ENCODE results near the gene RNU1-3. TPM values are rescaled to one million over a fixed set of nuclear protein-coding genes. Genes with fewer than 3 reads are reported as not detected.
"Not testable (repeated sequence)": the region's sequence is repeated elsewhere in the genome, so short reads cannot be mapped to it uniquely, and the experiment has no call there.

RNU1-3 gene
- total RNA-seq, 1 donor from 2014 or later: 3,957 TPM

DNA sequence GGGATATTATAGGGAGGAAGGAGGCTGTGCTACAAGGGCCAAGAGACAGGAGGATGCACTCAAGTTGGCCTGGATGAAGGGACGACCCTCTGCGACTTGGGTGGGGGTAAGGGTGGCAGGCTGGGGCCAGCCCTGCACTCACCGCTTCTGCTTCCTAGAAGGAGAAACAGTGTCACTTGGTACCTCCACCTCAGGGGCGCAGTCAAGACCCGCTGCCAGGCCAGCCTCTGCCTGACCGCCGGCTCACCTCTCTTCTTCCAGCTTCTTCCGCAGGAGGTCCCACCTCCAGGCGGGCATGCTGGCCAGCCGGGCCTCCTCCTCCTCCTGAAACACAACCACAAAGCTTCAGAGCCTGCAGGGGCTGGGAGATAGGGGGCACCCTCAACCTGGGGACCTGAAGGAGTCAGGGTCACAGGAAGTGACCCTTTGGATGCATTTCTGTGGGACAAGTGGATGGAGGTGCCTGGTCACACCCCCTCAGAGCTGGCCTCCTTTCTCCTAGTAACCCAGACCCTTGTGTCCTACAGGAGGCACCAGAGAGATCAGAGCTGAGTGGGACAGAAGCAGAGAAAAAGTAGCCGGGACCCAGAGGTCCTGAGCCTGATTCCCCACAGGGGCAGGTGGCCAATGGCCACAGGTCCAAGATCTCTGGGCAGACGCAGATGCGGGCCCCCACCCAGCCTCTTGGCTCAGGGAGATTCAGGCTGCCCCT lies 24.4 kb upstream of the RNU1-3 start:
- H3K4me3 Mint-ChIP-seq (ENCODE audit: low read depth); H3K27me3 Mint-ChIP-seq; H3K36me3 Mint-ChIP-seq (ENCODE audit: insufficient read depth); H3K9me3 Mint-ChIP-seq (ENCODE audit: low read depth); H3K27ac Mint-ChIP-seq; H3K4me1 Mint-ChIP-seq (ENCODE audit: low read depth); DNase-seq (ENCODE audit: low spot score, unreplicated experiment): not testable (repeated sequence)

DNA sequence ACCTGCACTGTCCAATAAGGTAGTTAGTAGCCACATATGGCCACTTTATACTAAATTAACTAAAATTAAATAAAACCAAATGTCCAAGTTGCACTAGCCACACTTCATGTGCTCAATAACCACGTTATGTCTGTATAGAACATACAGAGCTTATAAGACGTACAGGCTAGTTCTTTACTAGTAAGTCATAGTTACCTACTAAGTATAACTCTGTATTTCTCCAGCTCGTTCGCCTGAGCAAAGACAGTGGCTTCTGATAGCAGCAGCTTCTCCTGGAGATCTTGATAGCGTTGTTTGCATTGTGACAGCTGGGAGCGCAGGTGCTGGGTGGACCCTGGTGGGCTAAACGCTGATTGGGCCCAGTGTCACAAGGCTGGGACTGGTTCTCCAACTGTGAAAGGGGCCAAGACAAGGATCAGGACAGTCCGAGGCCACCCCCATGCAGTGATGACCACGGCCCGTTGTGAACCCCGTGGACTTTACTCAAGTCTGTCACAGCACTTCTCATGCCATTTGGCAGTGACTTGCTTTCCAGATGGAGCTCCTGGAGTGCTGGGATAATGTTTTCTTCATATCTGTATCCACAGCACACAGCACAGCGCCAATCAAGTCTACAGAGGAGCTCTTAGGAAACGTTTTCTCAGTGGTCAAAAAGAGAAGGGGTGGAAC lies 20.5 kb upstream of the RNU1-3 start:
- not testable (repeated sequence) for H3K4me3 Mint-ChIP-seq (ENCODE audit: low read depth); H3K9me3 Mint-ChIP-seq (ENCODE audit: low read depth); H3K4me1 Mint-ChIP-seq (ENCODE audit: low read depth); H3K27me3 Mint-ChIP-seq; H3K27ac Mint-ChIP-seq; DNase-seq (ENCODE audit: low spot score, unreplicated experiment); H3K36me3 Mint-ChIP-seq (ENCODE audit: insufficient read depth)

DNA sequence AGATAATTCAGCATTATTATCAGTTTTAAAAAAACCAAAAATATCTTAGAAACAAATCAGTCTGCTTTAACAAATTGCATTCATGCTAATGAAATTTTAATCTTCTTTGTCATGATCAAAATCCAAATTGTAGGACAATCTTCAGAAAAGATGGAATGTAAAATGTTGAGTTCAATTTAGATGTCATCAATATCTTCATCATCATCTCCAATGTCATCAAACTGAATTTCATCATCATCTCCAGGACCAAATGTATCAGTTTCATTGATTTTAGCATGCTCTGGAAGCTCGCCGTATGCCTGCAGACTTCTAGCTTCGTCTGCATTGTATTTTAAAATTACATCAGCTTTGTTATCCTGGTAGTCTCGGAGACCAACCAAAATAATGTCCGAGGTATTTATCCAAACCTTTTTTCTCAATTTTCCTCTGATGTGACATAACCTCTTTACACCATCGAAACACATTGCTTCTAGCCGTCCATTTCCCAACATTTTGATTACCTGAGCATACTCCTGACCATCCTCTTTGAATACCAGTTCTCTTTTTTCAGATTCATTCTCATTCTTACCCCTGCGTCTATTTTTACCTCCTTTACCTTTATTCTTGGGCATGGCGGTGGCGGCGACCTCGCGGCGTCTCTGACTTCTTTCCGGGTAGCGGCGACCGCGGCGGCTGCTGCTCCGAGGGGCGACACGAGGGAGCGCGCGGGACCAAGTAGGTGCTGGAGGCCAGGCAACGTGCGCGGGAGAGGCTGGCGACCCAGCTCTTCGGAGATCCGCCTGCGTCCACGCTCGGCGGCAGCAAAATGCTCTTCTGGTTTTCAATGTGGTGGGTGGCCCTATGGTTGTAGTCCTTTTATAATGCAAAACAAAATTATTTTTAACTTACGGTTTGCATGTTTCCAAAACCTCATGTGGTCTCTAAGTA lies 19.0 kb upstream of the RNU1-3 start:
- DNase-seq (ENCODE audit: low spot score, unreplicated experiment): not testable (repeated sequence)

DNA sequence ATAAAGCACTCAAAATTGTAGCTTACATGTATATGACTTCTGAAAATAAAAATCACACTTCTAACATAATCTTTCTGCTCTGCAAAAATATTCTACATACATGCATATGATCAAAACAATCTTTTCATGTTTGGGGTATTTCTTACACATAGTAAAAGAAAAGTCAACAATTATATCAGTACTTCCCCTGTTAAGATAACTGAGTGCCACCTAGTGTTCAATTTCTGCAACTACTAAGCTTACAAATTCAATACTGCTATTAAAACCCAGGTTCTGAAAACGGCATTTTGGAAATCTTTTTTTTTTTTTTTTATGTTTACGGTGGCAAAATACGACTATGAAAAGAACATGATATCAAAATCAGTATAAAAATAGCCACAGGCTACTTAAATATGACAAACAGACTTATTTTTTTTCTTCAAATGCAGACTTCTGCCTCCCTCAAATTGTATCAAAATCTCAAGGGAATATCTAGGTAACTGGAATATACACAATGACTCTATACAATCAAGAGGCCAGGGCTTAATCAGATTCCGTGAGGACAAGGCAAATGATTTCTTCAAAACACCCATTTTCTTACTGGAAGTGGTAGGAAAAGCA lies 18.1 kb upstream of the RNU1-3 start:
- DNase-seq (ENCODE audit: low spot score, unreplicated experiment); H3K4me3 Mint-ChIP-seq (ENCODE audit: low read depth); H3K27ac Mint-ChIP-seq; H3K9me3 Mint-ChIP-seq (ENCODE audit: low read depth); H3K4me1 Mint-ChIP-seq (ENCODE audit: low read depth); H3K36me3 Mint-ChIP-seq (ENCODE audit: insufficient read depth): not testable (repeated sequence)
- TF ChIP-seq, protein P1, sequence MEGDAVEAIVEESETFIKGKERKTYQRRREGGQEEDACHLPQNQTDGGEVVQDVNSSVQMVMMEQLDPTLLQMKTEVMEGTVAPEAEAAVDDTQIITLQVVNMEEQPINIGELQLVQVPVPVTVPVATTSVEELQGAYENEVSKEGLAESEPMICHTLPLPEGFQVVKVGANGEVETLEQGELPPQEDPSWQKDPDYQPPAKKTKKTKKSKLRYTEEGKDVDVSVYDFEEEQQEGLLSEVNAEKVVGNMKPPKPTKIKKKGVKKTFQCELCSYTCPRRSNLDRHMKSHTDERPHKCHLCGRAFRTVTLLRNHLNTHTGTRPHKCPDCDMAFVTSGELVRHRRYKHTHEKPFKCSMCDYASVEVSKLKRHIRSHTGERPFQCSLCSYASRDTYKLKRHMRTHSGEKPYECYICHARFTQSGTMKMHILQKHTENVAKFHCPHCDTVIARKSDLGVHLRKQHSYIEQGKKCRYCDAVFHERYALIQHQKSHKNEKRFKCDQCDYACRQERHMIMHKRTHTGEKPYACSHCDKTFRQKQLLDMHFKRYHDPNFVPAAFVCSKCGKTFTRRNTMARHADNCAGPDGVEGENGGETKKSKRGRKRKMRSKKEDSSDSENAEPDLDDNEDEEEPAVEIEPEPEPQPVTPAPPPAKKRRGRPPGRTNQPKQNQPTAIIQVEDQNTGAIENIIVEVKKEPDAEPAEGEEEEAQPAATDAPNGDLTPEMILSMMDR (IDR thresholded peaks at IDR 0.05; ENCODE audit: unreplicated experiment): peak; percentile 50
- peaks cover 11% of the 10 kb centered on the region for H3K27me3 Mint-ChIP-seq

More for the DNA sequence above, 19.0 kb upstream of the RNU1-3 start:
- not testable (repeated sequence) for H3K4me1 Mint-ChIP-seq (ENCODE audit: low read depth); H3K27me3 Mint-ChIP-seq; H3K9me3 Mint-ChIP-seq (ENCODE audit: low read depth); H3K36me3 Mint-ChIP-seq (ENCODE audit: insufficient read depth); H3K27ac Mint-ChIP-seq
- peak overlapping the region; percentile 25 for H3K4me3 Mint-ChIP-seq (ENCODE audit: low read depth)

DNA sequence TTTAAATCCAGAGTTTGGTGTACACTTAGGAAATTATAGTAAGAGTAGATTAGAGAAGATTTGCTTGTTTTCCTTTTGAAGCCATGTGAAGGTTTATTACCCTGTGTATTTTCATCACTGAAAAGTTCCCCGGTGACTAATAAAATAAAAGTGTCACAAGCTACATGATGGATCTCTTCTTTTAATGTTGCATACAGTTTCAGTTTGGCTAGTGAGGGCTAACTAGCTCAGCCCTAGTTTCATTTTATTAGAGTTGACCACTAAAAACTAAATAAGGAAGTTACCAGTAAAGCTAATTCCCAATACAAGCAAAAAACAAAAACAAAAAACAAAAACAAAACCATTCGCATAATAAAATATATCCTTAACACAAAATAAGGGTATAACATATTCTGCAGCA lies 17.4 kb upstream of the RNU1-3 start:
- not testable (repeated sequence) for H3K36me3 Mint-ChIP-seq (ENCODE audit: insufficient read depth); H3K9me3 Mint-ChIP-seq (ENCODE audit: low read depth)
- H3K27me3 Mint-ChIP-seq: peaks cover 12% of the 10 kb centered on the region

DNA sequence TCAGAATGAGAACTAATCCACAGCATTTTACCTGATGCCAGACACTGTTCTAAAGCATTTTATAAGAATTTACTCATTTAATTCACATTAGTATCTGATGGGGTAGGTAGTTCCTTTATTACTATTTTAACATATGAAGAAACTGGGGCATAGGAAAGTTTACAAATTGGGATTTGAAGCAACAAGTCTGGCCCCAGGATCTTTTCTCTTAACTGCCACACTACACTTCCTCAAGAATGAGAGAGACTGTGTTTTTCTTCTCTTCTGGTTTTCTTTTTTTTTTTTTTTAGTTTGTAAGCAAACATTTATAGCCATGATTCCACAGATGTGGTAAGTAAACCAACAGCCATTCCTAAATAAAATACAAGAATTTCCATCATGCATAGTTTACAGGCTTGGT lies 16.1 kb upstream of the RNU1-3 start:
- H3K27me3 Mint-ChIP-seq: peaks cover 20% of the 10 kb centered on the region
- not testable (repeated sequence) for H3K4me1 Mint-ChIP-seq (ENCODE audit: low read depth); DNase-seq (ENCODE audit: low spot score, unreplicated experiment); H3K27ac Mint-ChIP-seq; H3K36me3 Mint-ChIP-seq (ENCODE audit: insufficient read depth); H3K9me3 Mint-ChIP-seq (ENCODE audit: low read depth); H3K4me3 Mint-ChIP-seq (ENCODE audit: low read depth)

More for the DNA sequence above, 17.4 kb upstream of the RNU1-3 start:
- not testable (repeated sequence) for DNase-seq (ENCODE audit: low spot score, unreplicated experiment); H3K4me3 Mint-ChIP-seq (ENCODE audit: low read depth); H3K27ac Mint-ChIP-seq; H3K4me1 Mint-ChIP-seq (ENCODE audit: low read depth)

DNA sequence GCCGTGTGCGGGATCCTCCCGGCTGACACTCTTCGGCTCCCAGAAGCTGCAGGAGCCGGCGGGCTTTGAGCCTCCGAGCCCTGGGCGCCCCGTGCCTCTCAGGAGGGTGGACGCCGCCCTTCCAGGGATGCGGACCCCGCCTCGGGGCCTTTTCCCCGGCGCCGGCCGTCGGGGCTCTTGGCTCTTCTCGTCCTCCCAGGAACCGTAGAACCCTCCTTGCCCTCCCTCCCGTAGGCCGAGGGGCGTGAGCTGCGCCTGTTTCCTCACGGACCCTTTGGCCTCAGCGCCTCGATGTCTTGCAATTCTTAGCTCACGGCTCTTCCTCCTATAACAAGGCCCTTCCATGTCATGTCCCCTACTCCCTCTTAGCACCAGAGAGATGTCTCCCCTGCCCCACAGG lies 13.6 kb upstream of the RNU1-3 start:
- not testable (repeated sequence) for H3K4me1 Mint-ChIP-seq (ENCODE audit: low read depth); H3K4me3 Mint-ChIP-seq (ENCODE audit: low read depth); H3K9me3 Mint-ChIP-seq (ENCODE audit: low read depth); DNase-seq (ENCODE audit: low spot score, unreplicated experiment); H3K27ac Mint-ChIP-seq; H3K36me3 Mint-ChIP-seq (ENCODE audit: insufficient read depth)
- peaks cover 15% of the 10 kb centered on the region for H3K27me3 Mint-ChIP-seq
